GM12801 (cell line): ENCODE data around the gene FRAT2.

Experiments
- CTCF ChIP-seq: IDR thresholded peaks from one replicate; pipeline ENCODE4 v1.5.1; 2011; ENCODE audit warnings: control low read depth; ENCODE audit not compliant: insufficient read length; ENCODE audit errors: extremely low read depth

The FRAT2 gene

GRCh38 chr10:97362310-97363033, 27.9 kb upstream of the FRAT2 start:
- TF ChIP-seq CTCF: no peak

GRCh38 chr10:97361537-97361901, 27.0 kb upstream of the FRAT2 start:
- no peak for TF ChIP-seq CTCF

GRCh38 chr10:97360705-97361536, 26.4 kb upstream of the FRAT2 start:
- TF ChIP-seq CTCF: no peak

- TF ChIP-seq CTCF: no peak
Observed at GRCh38 chr10:97358781-97359180, 24.3 kb upstream of the FRAT2 start.

GRCh38 chr10:97358349-97358748, 23.8 kb upstream of the FRAT2 start:
- TF ChIP-seq CTCF: no peak

GRCh38 chr10:97356918-97357317, 22.4 kb upstream of the FRAT2 start:
- no peak for TF ChIP-seq CTCF

GRCh38 chr10:97356318-97356914, 21.9 kb upstream of the FRAT2 start:
- TF ChIP-seq CTCF: no peak
